ENCODE results near the gene SCN4A. TPM values are rescaled to one million over a fixed set of nuclear protein-coding genes. Genes with fewer than 3 reads are reported as not detected.

The SCN4A gene
- total and polyA plus RNA-seq, 2 of the 13 experiments (the other 11 are each of a cell fraction or from before 2014, with no cell fraction given) = 0.02 to 0.03 TPM

DNA sequence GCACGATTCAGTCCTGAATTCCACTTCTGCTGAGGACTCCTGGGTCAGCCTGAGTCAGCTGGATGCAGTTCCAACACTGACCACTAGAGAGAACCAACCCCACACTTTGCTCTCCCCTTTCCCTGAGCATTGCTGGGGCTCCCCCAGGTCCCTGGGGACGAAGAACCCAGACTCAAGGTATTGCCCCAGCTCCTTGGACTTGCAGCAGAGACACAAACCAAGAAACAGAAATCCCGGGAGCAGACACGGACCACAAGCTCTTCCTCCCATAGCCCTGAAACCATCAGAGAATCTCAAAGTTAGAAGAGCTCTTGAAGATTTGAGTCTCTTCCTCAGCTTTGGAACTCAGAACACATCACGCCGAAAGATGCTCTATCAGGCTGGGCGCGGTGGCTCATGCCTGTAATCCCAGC, 53.4 kb downstream of the SCN4A start:
- peak; percentile 44 for DNase-seq (ENCODE audit: low spot score)
- no peak overlapping the region for H3K4me3 ChIP-seq (replicated peaks in 1 of 3; ENCODE audit: insufficient read depth in 1 of 3, low read depth in 2 of 3, low read length in 3 of 3)
- no peak overlapping the region for H3K4me2 ChIP-seq (ENCODE audit: low read depth, low read length)
- FAIRE-seq = peak; percentile 23
- H3K27me3 ChIP-seq (ENCODE audit: control insufficient read depth in 1 of 2, insufficient read depth in 2 of 2, low read length in 2 of 2) = peaks cover under 1 to 24% of the 10 kb centered on the region in 2 experiments; a peak in 3 of 5 replicates
- ATAC-seq = peak; percentile 92
- no peak overlapping the region for H2AFZ ChIP-seq (ENCODE audit: low read length)
- no TSS peak for BruUV-seq (replicated peaks)
- ChIA-PET POLR2A (interaction anchor here (1.1 to 2.2 kb wide), 3 partner anchors 27 to 226 kb away, joined by 3 to 10 read pairs (median 4); no protein-coding TSS in a partner anchor), CTCF (ENCODE audit: low intra/inter-chr PET ratio, low total read pairs) (interaction anchor here (0.7 to 2.6 kb wide), 6 partner anchors 27 to 214 kb away, joined by 3 to 27 read pairs (median 12); no protein-coding TSS in a partner anchor)
- 33% methylated on average over 8 of the region's 8 CpGs for WGBS (ENCODE audit: low lambda C conversion rate)
- no peak overlapping the region for H3K27ac ChIP-seq (ENCODE audit: extremely low read length, insufficient read depth, low read length)
- intact Hi-C loops (cut with micrococcal nuclease; ENCODE audit: unreplicated experiment) = loop anchor here (2.0 to 10.0 kb wide), 4 partner anchors 31 to 215 kb away; partner anchors contain the start of gene ERN1
- H4K20me1 ChIP-seq (ENCODE audit: insufficient read depth, low read length) = no peaks in the 10 kb centered on the region
- H3K4me1 ChIP-seq (ENCODE audit: insufficient read depth, low read length) = peaks cover 16% of the 10 kb centered on the region
- H3K36me3 ChIP-seq (replicated peaks in 1 of 2; ENCODE audit: control insufficient read depth in 1 of 2, insufficient read depth in 2 of 2, low read length in 2 of 2) = no peaks in the 10 kb centered on the region
- in situ Hi-C loops (cut with HindIII; ENCODE audit: extremely low pct_ligation_motif_present, low pct_unique_long_range_greater_than_20kb) = no loop called here
- H3K79me2 ChIP-seq (ENCODE audit: insufficient read depth, low read length) = no peaks in the 10 kb centered on the region
- no peak overlapping the region for H3K9ac ChIP-seq (ENCODE audit: insufficient read depth, low read depth, low read length)
- no peaks in the 10 kb centered on the region for H3K9me3 ChIP-seq (ENCODE audit: low read length)
- TF ChIP-seq MAFF (IDR thresholded peaks at IDR 0.05; ENCODE audit: low read depth, low read length) = peak; percentile 44; the same call in 1 of the 2 replicates
- TF ChIP-seq ZNF501 (CRISPR knock-in tag; IDR thresholded peaks at IDR 0.05) = 0 out of 2 replicates have a peak, but pooled peaks have one; percentile 32
- peak; percentile 32; the same call in 1 of the 2 replicates for TF ChIP-seq ZNF619 (CRISPR knock-in tag; IDR thresholded peaks at IDR 0.05)
- TF ChIP-seq FOSL2 (CRISPR knock-in tag; IDR thresholded peaks at IDR 0.05) = peak; percentile 36; the same call in 1 of the 2 replicates
- TF ChIP-seq ZSCAN31 (CRISPR knock-in tag; IDR thresholded peaks at IDR 0.05; ENCODE audit: low read depth) = 0 out of 2 replicates have a peak, but pooled peaks have one; percentile 5
- TF ChIP-seq, protein P1, sequence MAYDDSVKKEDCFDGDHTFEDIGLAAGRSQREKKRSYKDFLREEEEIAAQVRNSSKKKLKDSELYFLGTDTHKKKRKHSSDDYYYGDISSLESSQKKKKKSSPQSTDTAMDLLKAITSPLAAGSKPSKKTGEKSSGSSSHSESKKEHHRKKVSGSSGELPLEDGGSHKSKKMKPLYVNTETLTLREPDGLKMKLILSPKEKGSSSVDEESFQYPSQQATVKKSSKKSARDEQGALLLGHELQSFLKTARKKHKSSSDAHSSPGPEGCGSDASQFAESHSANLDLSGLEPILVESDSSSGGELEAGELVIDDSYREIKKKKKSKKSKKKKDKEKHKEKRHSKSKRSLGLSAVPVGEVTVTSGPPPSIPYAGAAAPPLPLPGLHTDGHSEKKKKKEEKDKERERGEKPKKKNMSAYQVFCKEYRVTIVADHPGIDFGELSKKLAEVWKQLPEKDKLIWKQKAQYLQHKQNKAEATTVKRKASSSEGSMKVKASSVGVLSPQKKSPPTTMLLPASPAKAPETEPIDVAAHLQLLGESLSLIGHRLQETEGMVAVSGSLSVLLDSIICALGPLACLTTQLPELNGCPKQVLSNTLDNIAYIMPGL (CRISPR knock-in tag; IDR thresholded peaks at IDR 0.05; ENCODE audit: borderline replicate concordance in 1 of 2, low read depth in 1 of 2) = peak in 1 of 2 experiments; percentile 28; a peak in 1 of 4 replicates
- TF ChIP-seq, protein P2, sequence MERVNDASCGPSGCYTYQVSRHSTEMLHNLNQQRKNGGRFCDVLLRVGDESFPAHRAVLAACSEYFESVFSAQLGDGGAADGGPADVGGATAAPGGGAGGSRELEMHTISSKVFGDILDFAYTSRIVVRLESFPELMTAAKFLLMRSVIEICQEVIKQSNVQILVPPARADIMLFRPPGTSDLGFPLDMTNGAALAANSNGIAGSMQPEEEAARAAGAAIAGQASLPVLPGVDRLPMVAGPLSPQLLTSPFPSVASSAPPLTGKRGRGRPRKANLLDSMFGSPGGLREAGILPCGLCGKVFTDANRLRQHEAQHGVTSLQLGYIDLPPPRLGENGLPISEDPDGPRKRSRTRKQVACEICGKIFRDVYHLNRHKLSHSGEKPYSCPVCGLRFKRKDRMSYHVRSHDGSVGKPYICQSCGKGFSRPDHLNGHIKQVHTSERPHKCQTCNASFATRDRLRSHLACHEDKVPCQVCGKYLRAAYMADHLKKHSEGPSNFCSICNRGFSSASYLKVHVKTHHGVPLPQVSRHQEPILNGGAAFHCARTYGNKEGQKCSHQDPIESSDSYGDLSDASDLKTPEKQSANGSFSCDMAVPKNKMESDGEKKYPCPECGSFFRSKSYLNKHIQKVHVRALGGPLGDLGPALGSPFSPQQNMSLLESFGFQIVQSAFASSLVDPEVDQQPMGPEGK (CRISPR knock-in tag; IDR thresholded peaks at IDR 0.05) = peak; percentile 72
- TF ChIP-seq, protein P3, sequence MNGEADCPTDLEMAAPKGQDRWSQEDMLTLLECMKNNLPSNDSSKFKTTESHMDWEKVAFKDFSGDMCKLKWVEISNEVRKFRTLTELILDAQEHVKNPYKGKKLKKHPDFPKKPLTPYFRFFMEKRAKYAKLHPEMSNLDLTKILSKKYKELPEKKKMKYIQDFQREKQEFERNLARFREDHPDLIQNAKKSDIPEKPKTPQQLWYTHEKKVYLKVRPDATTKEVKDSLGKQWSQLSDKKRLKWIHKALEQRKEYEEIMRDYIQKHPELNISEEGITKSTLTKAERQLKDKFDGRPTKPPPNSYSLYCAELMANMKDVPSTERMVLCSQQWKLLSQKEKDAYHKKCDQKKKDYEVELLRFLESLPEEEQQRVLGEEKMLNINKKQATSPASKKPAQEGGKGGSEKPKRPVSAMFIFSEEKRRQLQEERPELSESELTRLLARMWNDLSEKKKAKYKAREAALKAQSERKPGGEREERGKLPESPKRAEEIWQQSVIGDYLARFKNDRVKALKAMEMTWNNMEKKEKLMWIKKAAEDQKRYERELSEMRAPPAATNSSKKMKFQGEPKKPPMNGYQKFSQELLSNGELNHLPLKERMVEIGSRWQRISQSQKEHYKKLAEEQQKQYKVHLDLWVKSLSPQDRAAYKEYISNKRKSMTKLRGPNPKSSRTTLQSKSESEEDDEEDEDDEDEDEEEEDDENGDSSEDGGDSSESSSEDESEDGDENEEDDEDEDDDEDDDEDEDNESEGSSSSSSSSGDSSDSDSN (CRISPR knock-in tag; IDR thresholded peaks at IDR 0.05) = no peak
- TF ChIP-seq, protein P4, sequence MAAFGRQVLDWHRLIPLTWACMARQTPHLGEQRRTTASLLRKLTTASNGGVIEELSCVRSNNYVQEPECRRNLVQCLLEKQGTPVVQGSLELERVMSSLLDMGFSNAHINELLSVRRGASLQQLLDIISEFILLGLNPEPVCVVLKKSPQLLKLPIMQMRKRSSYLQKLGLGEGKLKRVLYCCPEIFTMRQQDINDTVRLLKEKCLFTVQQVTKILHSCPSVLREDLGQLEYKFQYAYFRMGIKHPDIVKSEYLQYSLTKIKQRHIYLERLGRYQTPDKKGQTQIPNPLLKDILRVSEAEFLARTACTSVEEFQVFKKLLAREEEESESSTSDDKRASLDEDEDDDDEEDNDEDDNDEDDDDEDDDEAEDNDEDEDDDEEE (CRISPR knock-in tag; IDR thresholded peaks at IDR 0.05) = 0 out of 2 replicates have a peak, but pooled peaks have one; percentile 64
- TF ChIP-seq, protein P5, sequence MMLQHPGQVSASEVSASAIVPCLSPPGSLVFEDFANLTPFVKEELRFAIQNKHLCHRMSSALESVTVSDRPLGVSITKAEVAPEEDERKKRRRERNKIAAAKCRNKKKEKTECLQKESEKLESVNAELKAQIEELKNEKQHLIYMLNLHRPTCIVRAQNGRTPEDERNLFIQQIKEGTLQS (CRISPR knock-in tag; IDR thresholded peaks at IDR 0.05) = no peak
- no peak for TF ChIP-seq EED (CRISPR knock-in tag; IDR thresholded peaks at IDR 0.05)
- peak; percentile 79 for TF ChIP-seq SMC3 (IDR thresholded peaks at IDR 0.05; ENCODE audit: low read length)
- peak in 1 of 2 experiments; percentile 31; a peak in 1 of 4 replicates for TF ChIP-seq MAFK (conservative IDR thresholded peaks at IDR 0.05 in 1 of 2, IDR thresholded peaks at IDR 0.05 in 1 of 2; ENCODE audit: low read length in 2 of 2)
- TF ChIP-seq PPARG (CRISPR knock-in tag; conservative IDR thresholded peaks at IDR 0.05) = no peak
- TF ChIP-seq SP5 (CRISPR knock-in tag; IDR thresholded peaks at IDR 0.05; ENCODE audit: borderline replicate concordance, low read depth) = 0 out of 2 replicates have a peak, but pooled peaks have one; percentile 18

Measured in HepG2 (cell line).